Thoracic aorta (tissue), 2 donors: Measurements from ENCODE around the gene SEL1L3. TPM values are rescaled to one million over a fixed set of nuclear protein-coding genes. Genes with fewer than 3 reads are reported as not detected.

Experiments
- ATAC-seq: fragments of 150-250 bp; one replicate; pipeline ENCODE4 v1.8.0; 2017; ENCODE audit warnings: low read depth; ENCODE audit not compliant: insufficient number of reproducible peaks, low FRiP score
- DNase-seq: peaks from one replicate; pipeline ENCODE4 v3.0.0-alpha.2; 2020; ENCODE audit warnings: low spot score
- H3K27ac ChIP-seq, 2 donors: fragments of 200-600 bp; sonication (generic); 1 replicate in 1 of 2; 2 replicates in 1 of 2; pipeline ENCODE4 v1.5.1; 2016; ENCODE audit warnings: mild to moderate bottlenecking in 2 of 2, moderate library complexity in 2 of 2
- H3K27me3 ChIP-seq: fragments of 200-600 bp; sonication (generic); replicated peaks from 2 replicates; pipeline ENCODE4 v1.6.0; 2016; ENCODE audit warnings: mild to moderate bottlenecking; ENCODE audit not compliant: insufficient read depth
- H3K36me3 ChIP-seq: fragments of 200-600 bp; sonication (generic); one replicate; pipeline ENCODE4 v1.5.1; 2016
- H3K4me1 ChIP-seq, 2 donors: fragments of 200-600 bp; sonication (generic); 1 replicate in 1 of 2; 2 replicates in 1 of 2; pipeline versions ENCODE4 v1.5.1 to v1.6.0; 2016; ENCODE audit warnings: low read depth in 2 of 2, mild to moderate bottlenecking in 1 of 2; ENCODE audit not compliant: control insufficient read depth in 1 of 2
- H3K4me3 ChIP-seq: fragments of 200-600 bp; sonication (generic); 2 replicates; pipeline ENCODE4 v1.5.1; 2016; ENCODE audit warnings: mild to moderate bottlenecking
- H3K9me3 ChIP-seq: fragments of 200-600 bp; sonication (generic); 2 replicates; pipeline ENCODE4 v1.5.1; 2016
- CTCF ChIP-seq: fragments of 200-600 bp; sonication (generic); IDR thresholded peaks from one replicate; pipeline ENCODE4 v1.5.1; 2019; ENCODE audit warnings: antibody characterized with exemption
- total RNA-seq, 2 donors: library from RNA; depleted of rRNA; stranded (reverse); fragments of >200 nt; gene quantifications; one replicate each; pipeline versions ENCODE4 v1.1.0 to v1.2.3, GENCODE V29; 2016

Gene SEL1L3
- total RNA-seq, 2 donors from 2014 or later = 9.9 to 34.8 TPM

- no peak for TF ChIP-seq CTCF
- no peak for DNase-seq
- Histone ChIP-seq H3K4me1 (no peaks in the 10 kb centered on the region), H3K27me3 (no peaks in the 10 kb centered on the region), H3K36me3 (no peaks in the 10 kb centered on the region), H3K9me3 (no peaks in the 10 kb centered on the region), H3K27ac (no peak overlapping the region), H3K4me3 (no peak overlapping the region)
- ATAC-seq = no peak
Measured at GRCh38 chr4:25723409-25723808, 139.4 kb downstream of the SEL1L3 start.

DNA sequence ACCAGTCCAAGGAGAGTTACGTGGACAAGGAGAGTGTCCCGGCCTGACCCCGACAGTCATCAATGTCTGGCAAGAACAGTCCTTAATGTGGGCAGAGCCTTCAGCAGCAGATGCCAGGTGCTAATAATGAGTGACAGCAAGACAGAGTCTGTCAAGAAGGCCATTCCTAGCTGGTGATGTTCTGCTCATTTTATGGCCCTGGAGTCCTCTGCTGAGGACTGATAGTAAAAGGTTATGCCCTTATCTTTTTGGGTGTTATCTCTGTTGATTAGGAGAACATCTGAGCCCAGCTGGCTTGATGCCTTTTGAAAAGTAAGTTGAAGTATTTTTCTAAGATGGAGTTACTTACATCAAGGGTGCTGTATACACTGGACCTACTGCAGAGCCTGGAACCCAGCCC, 139.8 kb downstream of the SEL1L3 start:
- DNase-seq (no peak), ATAC-seq (no peak)
- Histone ChIP-seq H3K9me3 (no peaks in the 10 kb centered on the region), H3K4me3 (no peak overlapping the region), H3K36me3 (no peaks in the 10 kb centered on the region), H3K27ac (no peak overlapping the region), H3K27me3 (no peaks in the 10 kb centered on the region), H3K4me1 (no peaks in the 10 kb centered on the region)
- no peak for TF ChIP-seq CTCF

DNA sequence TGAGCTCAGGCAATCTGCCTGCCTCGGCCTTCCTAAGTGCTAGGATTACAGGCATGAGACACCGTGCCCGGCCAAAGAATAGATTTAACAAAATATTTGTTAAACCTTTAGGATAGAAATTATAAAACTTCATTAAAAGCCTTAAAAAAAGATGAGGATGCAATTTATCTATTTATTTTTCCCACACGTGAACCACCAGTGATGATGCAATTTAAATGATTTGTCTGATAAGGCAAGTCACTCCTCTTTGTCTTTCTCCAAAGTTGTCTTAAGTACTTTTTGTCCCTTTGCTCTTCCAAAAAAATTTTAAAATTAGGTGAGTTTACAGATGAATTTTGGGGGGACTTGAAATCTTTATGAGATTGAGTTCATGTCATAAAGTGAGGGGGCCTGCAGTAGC, 149.0 kb downstream of the SEL1L3 start:
- Histone ChIP-seq H3K27ac (no peak overlapping the region), H3K36me3 (no peaks in the 10 kb centered on the region), H3K4me3 (no peak overlapping the region), H3K4me1 (no peaks in the 10 kb centered on the region), H3K9me3 (no peaks in the 10 kb centered on the region), H3K27me3 (no peaks in the 10 kb centered on the region)
- no peak for DNase-seq
- no peak for TF ChIP-seq CTCF
- ATAC-seq = no peak

DNA sequence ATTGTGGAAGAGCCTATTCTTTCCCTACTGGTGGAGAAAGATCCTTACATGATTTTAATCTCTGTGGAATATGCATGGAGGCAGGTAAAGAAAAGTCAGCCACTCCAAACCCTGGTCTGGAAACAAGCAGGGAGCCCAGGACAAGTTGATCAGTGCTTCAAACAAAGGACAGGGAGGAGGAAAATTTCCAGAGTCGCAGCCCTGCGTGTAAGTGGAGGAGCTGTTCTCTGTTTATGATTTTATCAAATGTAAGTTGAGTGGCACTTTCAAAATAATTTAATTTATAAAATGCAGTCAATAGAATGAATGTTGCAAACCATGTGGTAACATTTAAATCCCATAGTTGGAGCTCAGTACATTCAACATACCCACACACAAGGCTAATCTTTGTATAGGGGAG, 150.2 kb downstream of the SEL1L3 start:
- Histone ChIP-seq H3K4me1 (no peaks in the 10 kb centered on the region), H3K36me3 (no peaks in the 10 kb centered on the region), H3K4me3 (no peak overlapping the region), H3K27me3 (no peaks in the 10 kb centered on the region), H3K27ac (no peak overlapping the region), H3K9me3 (no peaks in the 10 kb centered on the region)
- no peak for DNase-seq
- TF ChIP-seq CTCF = no peak
- no peak for ATAC-seq

GRCh38 chr4:25710637-25711036, 152.2 kb downstream of the SEL1L3 start:
- H3K4me1 ChIP-seq = no peaks in the 10 kb centered on the region
- no peak overlapping the region for H3K4me3 ChIP-seq
- ATAC-seq (no peak), DNase-seq (no peak)
- TF ChIP-seq CTCF = no peak
- no peaks in the 10 kb centered on the region for H3K27me3 ChIP-seq
- H3K27ac ChIP-seq = no peak overlapping the region
- no peaks in the 10 kb centered on the region for H3K36me3 ChIP-seq
- no peaks in the 10 kb centered on the region for H3K9me3 ChIP-seq
